UCSD-AML1 (cell line): ENCODE data around the gene SNX1.

Experiments used
- DNase-seq: peaks from one replicate; lab custom pipeline; 2025; ENCODE audit not compliant: unreplicated experiment; lab: John Stamatoyannopoulos, UW

The SNX1 gene

DNA sequence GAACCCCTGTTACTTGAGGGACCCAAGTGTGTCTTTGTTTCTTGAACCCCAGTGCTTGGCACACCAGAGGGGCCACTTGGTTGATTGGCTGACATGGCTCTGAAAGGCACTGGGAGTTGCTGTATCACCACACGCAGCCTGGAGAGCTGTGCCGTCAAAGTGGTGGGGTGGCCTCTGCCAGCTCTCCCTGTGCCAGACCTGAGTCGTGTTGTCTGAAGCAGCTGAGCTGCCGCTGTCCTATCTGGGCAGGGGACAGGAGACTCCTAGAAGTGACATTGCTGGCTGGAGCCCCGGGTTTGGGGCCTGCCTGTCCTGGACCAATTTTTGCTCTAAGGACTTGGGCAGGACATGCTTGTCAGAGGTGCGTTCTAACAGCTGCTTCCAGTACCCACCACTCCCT is 50.3 kb downstream of the SNX1 start:
- no peak for DNase-seq

- no peak for DNase-seq
These were observed 50.7 kb downstream of the SNX1 start for GRCh38 chr15:64146520-64146884.

- DNase-seq = no peak
These were observed 51.3 kb downstream of the SNX1 start for GRCh38 chr15:64146885-64147681.

DNA sequence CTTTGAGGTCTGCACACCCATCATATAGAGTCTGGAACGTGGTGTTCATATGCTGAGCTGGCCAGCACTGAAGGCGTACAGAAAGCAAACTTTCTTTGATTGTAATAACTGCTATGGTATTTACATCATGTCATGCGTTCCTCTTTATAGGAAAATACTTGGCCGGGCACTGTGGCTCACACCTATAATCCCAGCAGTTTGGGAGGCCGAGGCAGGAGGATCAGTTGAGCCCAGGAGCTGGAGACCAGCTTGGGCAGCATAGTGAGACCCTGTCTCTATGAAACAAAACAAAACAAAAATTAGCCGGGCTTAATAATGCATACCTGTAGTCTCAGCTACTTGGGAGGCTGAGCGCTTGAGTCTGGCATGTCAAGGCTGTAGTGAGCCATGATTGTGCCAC is 52.4 kb downstream of the SNX1 start:
- no peak for DNase-seq

DNA sequence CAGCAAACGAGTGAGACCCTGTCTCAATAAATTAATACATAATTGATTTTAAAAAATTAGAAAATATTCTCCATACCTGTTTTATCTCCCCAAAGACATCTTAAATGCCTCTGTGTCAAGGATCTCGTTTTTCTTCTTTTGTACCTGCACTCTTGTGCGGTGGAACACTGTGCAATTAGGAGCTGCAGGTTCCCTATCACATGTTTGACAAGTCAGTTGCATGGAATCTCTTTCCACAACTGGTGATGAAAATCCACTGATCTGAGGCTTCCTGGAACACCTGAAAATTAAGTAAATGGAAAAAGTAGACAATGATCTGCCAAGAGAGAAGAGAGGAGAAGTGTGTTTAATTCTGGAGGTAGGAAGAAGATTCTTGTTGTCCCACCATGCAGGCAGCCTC is 52.8 kb downstream of the SNX1 start:
- no peak for DNase-seq

- peak; percentile 33 for DNase-seq
These were observed 53.6 kb downstream of the SNX1 start for GRCh38 chr15:64149424-64149823.

DNA sequence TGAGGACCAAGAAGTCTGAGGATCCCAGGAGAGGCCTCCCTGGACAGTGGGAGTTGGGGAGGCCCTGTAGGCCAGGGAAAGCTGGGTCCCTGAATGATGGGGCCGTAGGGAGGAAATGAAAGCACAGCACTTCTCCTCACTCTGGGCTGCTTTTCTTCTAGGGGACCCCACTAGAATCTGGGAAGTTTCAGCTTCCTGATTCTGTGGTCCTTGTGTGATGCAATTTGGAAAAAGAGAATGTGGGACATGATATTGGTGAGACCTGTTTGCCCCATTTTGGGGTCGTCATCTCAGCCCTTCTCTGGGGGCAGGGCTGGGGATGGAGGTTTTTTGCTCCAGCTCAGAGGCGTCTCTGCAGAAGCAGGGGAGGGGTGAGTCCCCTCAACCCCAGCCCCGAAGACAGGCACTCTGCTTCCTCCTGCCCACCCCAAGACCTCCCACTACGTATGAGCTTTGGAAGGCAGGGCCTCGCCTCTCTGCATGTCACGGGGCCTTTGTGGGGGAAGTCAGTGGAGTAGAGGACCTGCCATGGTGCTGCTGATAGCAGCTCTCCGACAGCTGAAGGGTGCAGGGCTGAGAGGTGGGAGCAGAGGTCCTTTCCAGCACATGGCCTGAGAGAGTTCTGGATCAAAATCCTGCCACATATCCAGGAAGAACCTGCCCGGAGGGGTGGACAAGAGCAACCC is 54.3 kb downstream of the SNX1 start:
- no peak for DNase-seq

DNA sequence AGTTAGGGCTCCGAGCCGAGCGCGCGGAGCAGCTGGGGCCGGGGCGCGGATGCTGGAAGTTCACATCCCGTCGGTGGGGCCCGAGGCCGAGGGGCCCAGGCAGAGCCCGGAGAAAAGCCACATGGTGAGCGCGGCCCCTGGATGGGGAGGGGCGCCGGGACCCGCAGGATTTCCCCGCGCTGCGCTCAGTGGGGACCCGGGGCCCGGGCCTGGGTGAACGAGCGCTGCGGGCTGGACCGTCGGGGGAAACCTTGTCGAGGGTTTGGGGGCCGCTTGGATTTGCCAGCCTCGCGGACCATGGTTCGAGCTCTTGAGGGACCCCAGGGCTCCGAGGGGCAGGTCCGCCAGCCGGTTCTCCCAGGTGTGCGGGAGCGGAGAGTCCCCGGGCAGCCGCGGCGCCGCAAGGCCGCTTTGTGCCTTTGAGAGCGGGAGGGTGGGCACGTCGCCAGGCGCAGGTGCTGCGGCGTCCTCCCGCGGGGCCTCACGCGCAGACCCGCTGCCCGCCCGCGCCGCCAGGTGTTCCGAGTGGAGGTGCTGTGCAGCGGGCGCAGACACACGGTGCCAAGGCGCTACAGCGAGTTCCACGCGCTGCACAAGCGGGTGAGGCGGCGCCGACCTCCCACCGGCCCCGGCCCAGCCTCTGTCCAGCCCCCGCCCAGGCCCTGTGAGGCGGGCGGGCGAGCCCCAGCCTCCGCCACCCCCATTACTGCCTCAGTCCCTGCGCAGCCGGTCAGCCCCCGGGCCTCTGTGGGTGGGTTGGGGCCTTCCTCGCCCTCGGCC is 56.1 kb downstream of the SNX1 start, which contains the start of gene SNX22:
SNX22 (plus strand) TSS at position 5 of the 780 bp plus-strand sequence; CDS start at position 50, 45 bp downstream.
- no peak for DNase-seq

- no peak for DNase-seq
These were observed 57.0 kb downstream of the SNX1 start for GRCh38 chr15:64152507-64153387.

DNA sequence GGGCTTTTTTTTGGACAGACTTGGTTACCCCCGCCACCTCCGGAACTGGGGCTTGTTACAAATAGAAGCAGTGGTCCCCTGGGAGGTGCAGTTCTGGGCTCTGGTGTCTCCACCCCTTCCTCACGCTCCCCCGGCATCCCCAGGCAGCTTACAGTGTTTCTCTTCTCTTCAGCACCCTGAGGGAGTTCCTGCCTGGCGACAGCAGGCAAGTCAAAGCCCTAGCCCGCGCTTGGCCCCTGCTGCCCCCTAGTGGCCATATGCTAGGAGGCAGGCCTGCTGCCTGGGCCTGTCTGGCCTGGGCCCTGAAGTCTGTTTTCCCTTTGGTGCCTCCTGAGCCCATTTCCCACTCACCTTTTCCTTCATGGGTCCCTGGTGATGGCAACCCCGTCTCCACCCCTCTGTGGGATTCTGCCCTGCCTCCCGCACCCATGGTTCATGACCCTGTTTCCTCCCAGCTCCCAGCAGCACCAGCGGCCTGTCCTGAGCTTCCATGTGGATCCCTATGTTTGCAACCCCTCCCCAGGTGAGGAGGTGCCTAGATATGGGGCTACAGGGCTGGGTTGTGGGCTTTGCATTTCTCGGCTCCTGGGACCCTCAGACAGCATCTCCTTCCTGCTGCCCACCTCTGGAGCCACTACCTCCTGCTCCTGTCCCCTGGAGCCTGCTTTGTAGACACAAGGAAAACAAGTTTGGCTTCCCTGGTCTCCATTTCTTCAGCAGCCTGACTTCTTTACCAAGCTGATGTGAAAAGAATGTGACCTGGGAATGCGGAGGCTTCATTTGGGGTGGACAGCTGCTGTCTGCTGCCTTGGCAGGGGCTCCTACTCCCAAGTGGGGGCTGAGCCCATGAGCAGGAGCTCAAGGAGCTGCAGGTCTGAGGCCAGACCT is 57.9 kb downstream of the SNX1 start:
- peak; percentile 89 for DNase-seq

DNA sequence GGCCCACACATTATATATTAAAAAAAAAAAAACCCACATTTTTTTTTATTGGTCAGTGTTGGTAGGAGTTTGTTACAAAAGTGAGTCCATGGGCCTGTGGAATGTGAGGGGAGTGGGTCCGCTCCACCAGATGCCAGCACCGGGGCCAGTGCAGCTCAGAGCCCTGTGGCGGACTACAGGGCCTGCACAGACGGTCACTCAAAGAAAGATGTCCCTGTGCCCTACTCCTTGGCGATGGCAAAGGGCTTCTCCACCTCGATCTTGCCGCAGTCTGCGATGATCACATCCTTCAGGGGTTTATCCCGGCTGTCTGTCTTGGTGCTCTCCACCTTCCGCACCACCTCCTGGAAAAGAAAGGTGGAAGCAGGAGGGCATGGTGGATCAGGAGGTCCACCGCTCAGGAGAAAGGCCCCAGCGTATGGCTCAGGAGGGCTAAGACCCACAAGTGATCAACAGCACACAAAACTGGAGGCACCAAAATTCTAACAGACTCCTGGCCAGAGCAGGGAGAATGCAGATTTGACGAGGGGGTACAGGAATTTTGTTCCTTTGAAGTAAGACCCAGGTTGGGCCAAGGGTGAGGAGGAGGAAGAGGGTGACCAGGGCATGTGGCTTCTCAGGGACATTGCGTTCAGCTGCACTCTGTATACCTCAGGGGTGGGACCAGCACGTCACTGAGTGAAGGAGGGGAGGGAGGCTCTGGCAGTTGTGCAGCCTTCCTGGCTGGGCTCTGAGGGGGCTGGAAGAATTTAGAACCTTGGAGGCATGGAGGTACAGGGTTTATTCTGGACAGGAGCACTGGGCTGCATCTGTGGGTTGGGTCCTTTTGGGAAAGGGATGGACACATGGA is 60.2 kb downstream of the SNX1 start:
- no peak for DNase-seq

DNA sequence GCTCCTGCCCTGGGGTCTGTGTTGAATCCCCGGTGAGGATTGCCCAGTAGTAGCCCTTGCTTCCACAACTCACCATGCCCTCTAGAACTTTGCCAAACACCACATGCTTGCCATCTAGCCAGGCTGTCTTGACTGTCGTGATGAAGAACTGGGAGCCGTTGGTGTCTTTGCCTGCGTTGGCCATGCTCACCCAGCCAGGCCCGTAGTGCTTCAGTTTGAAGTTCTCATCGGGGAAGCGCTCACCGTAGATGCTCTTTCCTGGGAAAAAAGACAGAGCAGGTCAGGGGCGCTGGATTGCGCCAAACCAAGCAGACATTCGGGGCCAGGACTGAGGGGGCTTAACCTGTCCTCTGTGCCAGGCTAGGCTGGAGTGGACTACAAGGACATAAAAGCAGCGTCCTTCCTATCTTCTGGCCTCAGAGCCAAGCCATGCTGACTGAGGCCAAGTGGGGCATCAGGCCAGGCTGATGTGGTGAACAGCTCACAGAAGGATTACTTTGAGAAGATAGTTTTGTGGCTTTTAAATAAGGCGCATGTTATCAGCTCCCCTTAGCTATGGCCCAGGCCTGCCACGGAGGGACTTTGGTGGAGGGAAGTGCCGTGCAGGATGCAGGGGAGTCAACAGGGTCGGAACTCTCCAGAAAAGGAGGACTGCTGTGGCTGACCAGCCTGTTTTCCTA is 61.0 kb downstream of the SNX1 start:
- DNase-seq = no peak

- no peak for DNase-seq
These were observed 61.9 kb downstream of the SNX1 start for GRCh38 chr15:64157599-64158125.

DNA sequence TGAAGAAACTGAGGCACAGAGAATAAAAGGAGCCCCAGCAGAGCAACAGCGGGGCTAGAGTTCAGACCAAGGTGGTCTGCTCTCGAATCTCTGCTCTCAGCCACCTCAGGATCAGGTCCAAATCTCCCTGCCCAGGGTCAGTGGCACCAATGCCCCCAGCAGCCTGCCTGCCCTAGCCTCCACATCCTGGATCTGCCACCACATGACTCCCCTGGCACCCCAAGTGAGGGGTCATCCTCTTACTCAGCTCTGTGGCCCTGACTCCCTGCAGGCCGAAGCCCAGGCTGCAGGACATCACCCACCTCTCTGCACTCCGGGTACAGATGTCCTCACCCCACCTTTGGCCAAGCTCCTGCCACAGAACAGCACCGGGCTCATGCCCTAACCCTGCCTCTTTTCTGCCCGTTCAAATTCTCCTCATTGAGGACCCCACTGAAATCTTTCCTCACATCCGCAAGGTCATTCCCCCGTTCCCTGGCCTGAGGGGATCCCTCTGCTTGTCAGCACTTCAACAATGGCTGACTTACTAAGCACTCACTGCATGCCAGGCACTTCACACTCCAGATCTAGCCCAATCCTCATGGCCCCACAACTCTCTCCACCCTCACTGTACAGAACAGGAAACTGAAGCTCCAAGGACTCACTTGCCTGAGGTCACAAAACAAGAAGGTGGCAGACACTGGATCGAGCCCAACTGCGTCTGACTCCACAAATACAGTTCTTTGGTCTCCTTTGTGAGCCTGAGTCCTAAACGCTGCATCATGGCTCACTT is 62.8 kb downstream of the SNX1 start:
- no peak for DNase-seq

GRCh38 chr15:64161688-64162477 is 66.1 kb downstream of the SNX1 start:
- no peak for DNase-seq

GRCh38 chr15:64162478-64162868 is 66.7 kb downstream of the SNX1 start:
- no peak for DNase-seq
